Measurements from ENCODE around the gene ZNF829. TPM values are rescaled to one million over a fixed set of nuclear protein-coding genes. Genes with fewer than 3 reads are reported as not detected.

ZNF829 gene
- total RNA-seq, 1 donor from 2014 or later: 3.7 TPM

DNA sequence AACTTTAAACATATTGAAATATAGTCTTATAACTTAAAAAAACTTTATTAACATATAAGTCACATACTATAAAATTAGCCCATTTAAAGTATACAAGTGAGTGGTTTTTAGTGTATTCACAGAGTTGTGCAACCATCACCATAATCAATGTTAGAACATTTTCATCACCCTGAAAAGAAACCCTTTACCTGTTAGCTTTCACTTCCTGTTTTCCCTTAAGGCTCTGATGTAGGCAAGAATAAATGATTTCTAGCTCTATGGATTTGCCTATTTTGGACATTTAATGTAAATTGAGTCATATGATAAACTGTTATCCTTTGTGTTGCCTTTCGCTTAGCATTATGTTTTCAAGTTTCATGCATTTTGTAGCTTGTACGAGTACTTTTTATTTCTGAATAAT lies 15.6 kb upstream of the ZNF829 start:
- TF ChIP-seq, protein P1, sequence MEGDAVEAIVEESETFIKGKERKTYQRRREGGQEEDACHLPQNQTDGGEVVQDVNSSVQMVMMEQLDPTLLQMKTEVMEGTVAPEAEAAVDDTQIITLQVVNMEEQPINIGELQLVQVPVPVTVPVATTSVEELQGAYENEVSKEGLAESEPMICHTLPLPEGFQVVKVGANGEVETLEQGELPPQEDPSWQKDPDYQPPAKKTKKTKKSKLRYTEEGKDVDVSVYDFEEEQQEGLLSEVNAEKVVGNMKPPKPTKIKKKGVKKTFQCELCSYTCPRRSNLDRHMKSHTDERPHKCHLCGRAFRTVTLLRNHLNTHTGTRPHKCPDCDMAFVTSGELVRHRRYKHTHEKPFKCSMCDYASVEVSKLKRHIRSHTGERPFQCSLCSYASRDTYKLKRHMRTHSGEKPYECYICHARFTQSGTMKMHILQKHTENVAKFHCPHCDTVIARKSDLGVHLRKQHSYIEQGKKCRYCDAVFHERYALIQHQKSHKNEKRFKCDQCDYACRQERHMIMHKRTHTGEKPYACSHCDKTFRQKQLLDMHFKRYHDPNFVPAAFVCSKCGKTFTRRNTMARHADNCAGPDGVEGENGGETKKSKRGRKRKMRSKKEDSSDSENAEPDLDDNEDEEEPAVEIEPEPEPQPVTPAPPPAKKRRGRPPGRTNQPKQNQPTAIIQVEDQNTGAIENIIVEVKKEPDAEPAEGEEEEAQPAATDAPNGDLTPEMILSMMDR (IDR thresholded peaks at IDR 0.05; ENCODE audit: insufficient read depth, low read length, severe bottlenecking): no peak
- DNase-seq (ENCODE audit: low read depth): no peak
- Histone ChIP-seq H3K4me3 (ENCODE audit: low read depth, low read length) (no peak overlapping the region), H3K36me3 (ENCODE audit: control insufficient read depth, insufficient read depth, low read length) (no peaks in the 10 kb centered on the region), H3K27me3 (ENCODE audit: control insufficient read depth, insufficient read depth, low read length) (no peaks in the 10 kb centered on the region)
- FAIRE-seq: no peak

DNA sequence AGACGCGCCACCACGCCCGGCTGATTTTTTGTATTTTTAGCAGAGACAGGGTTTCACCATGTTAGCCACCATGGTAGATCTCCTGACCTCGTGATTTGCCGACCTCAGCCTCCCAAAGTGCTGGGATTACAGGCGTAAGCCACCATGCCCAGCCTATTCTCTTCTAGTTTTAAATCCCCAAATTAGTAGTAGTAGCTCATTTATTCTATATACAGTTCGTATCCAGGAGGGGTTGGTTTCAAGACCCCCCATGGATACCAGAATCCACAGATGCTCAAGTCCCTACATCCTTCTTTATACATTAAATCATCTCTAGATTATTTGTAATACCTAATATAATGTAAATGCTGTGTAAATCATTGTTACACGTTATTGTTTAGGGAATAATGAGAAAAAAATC lies 2.0 kb upstream of the ZNF829 start:
- FAIRE-seq (no peak), DNase-seq (ENCODE audit: low read depth) (no peak)
- Histone ChIP-seq H3K36me3 (ENCODE audit: control insufficient read depth, insufficient read depth, low read length) (peaks cover 3% of the 10 kb centered on the region), H3K4me3 (ENCODE audit: low read depth, low read length) (no peak overlapping the region), H3K27me3 (ENCODE audit: control insufficient read depth, insufficient read depth, low read length) (no peaks in the 10 kb centered on the region)
- TF ChIP-seq, protein P1 (IDR thresholded peaks at IDR 0.05; ENCODE audit: insufficient read depth, low read length, severe bottlenecking): no peak

DNA sequence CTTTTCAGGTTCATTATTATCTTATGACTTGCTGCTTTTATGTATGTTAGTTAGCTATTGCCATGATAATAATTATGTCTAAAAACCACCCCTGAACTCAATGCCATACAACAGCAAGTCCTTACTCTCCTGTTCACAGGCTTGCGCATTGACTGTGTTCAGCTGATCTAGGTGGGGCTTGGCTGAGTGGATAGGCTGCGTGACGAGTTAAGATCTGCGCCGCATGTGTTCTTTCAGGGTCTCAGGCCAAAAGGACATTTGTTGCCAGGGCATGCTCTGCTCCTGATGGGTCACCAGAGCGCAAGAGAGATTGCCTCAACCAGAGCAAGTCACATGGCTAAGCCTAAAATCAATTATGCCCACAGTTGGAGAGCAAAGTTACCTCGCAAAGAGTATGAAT lies 900 bp upstream of the ZNF829 start:
- no peaks in the 10 kb centered on the region for H3K36me3 ChIP-seq (ENCODE audit: control insufficient read depth, insufficient read depth, low read length)
- TF ChIP-seq, protein P1 (IDR thresholded peaks at IDR 0.05; ENCODE audit: insufficient read depth, low read length, severe bottlenecking): no peak
- DNase-seq (ENCODE audit: low read depth) (peak; percentile 20), FAIRE-seq (no peak)
- H3K27me3 ChIP-seq (ENCODE audit: control insufficient read depth, insufficient read depth, low read length): no peaks in the 10 kb centered on the region
- H3K4me3 ChIP-seq (ENCODE audit: low read depth, low read length): peak overlapping the region; percentile 65

DNA sequence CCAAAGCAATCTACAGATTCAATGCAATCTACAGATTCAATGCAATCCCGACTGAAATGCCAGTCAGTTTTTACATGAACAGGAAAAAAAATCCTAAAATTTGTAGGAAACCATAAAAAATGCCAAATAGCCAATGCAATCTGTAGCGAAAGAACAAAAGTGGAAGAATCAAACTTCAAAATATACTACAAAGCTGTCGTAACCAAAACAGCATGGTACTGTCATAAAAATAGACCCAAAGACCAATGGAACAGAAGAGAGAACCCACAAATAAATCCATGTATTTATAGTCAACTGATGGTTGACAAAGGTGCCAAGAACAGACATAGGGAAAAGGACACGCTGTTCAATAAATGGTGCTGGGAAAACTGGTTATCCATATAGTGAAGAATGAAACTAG lies 17.7 kb downstream of the ZNF829 start:
- no peak for DNase-seq (ENCODE audit: low read depth)
- H3K36me3 ChIP-seq (ENCODE audit: control insufficient read depth, insufficient read depth, low read length): no peaks in the 10 kb centered on the region
- H3K4me3 ChIP-seq (ENCODE audit: low read depth, low read length): no peak overlapping the region
- H3K27me3 ChIP-seq (ENCODE audit: control insufficient read depth, insufficient read depth, low read length): no peaks in the 10 kb centered on the region
- TF ChIP-seq, protein P1 (IDR thresholded peaks at IDR 0.05; ENCODE audit: insufficient read depth, low read length, severe bottlenecking): no peak
- FAIRE-seq: no peak

DNA sequence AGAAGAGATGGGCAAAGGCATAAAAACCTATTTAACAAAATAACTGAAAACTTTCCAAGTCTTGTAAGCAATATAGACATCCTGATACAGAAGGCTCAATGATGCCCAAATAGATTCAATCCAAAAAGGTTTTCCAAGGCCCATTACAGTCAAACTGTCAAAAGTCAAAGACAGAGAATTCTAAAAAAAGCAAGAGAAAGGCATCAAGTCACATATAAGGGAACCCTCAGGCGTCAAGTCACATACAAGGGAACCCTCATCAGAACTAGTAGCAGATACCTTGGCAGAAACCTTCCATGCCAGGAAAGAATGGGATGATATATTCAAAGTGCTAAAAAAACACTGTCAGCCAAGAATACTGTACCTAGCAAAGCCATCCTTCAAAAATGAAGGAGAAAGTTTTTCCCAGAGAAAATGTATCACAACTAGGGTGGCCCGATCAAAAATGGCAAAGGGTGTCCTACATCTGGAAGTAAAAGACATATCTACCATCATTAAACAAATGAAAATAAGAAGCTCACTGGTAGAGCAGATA lies 21.2 kb downstream of the ZNF829 start:
- FAIRE-seq (no peak), DNase-seq (ENCODE audit: low read depth) (no peak)
- Histone ChIP-seq H3K4me3 (ENCODE audit: low read depth, low read length) (no peak overlapping the region), H3K27me3 (ENCODE audit: control insufficient read depth, insufficient read depth, low read length) (no peaks in the 10 kb centered on the region), H3K36me3 (ENCODE audit: control insufficient read depth, insufficient read depth, low read length) (peaks cover 3% of the 10 kb centered on the region)
- TF ChIP-seq, protein P1 (IDR thresholded peaks at IDR 0.05; ENCODE audit: insufficient read depth, low read length, severe bottlenecking): no peak

DNA sequence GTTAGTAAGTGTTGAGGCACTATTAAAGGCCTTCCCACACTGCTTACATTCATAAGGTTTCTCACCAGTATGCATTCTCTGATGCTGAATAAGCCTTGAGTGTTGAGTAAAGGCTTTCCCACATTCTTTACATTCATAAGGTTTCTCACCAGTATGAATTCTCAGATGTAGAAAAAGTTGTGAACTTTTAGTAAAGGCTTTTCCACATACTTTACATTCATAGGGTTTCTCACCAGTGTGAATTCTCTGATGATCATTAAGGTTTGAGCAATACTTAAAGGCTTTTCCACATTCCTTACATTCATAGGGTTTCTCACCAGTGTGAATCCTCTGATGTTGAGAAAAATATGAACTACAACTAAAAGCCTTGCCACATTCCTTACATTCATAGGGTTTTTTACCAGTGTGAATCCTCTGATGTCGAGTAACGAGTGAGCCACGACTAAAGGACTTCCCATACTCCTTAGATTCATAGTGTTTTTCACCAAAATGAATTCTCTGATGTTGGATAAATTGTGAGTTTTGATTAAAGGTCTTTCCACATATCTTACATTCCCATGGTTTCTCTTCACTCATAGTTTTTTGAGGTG lies 24.2 kb downstream of the ZNF829 start:
- no peak for FAIRE-seq
- Histone ChIP-seq H3K4me3 (ENCODE audit: low read depth, low read length) (no peak overlapping the region), H3K27me3 (ENCODE audit: control insufficient read depth, insufficient read depth, low read length) (no peaks in the 10 kb centered on the region), H3K36me3 (ENCODE audit: control insufficient read depth, insufficient read depth, low read length) (peaks cover 3% of the 10 kb centered on the region)
- no peak for DNase-seq (ENCODE audit: low read depth)
- TF ChIP-seq, protein P1 (IDR thresholded peaks at IDR 0.05; ENCODE audit: insufficient read depth, low read length, severe bottlenecking): no peak
